ENCODE data around the gene SPRR2D.
"Not testable (repeated sequence)": the region's sequence is repeated elsewhere in the genome, so short reads cannot be mapped to it uniquely, and the experiment has no call there.

Gene SPRR2D

GRCh38 chr1:153011235-153011758, 29.6 kb downstream of the SPRR2D start:
- H3K27me3 ChIP-seq (ENCODE audit: insufficient read depth, low read length); H3K27ac ChIP-seq (ENCODE audit: low read depth, low read length); H2AFZ ChIP-seq (ENCODE audit: low read length, unreplicated experiment); H3K4me1 ChIP-seq (ENCODE audit: control insufficient read depth, insufficient read depth, low read length, unreplicated experiment); H3K79me2 ChIP-seq (ENCODE audit: control insufficient read depth, insufficient read depth, low read length, unreplicated experiment); H3K4me3 ChIP-seq (ENCODE audit: low read depth, low read length); H3K36me3 ChIP-seq (ENCODE audit: insufficient read depth, low read length): not testable (repeated sequence)

GRCh38 chr1:153001382-153001781, 39.5 kb downstream of the SPRR2D start, which contains the start of gene SPRR3:
Gene SPRR3, plus strand, starts transcription at chr1:153001749. Its CDS starts 1,272 bp downstream, at chr1:153003021.
- no peaks in the 10 kb centered on the region for H3K36me3 ChIP-seq (ENCODE audit: insufficient read depth, low read length)
- H2AFZ ChIP-seq (ENCODE audit: low read length, unreplicated experiment), result no peak within 1 kb of the TSS
- no peak within 1 kb of the TSS for H3K27ac ChIP-seq (ENCODE audit: low read depth, low read length)
- H3K79me2 ChIP-seq (ENCODE audit: control insufficient read depth, insufficient read depth, low read length, unreplicated experiment), result no peaks in the 10 kb centered on the region
- no peaks in the 10 kb centered on the region for H3K4me1 ChIP-seq (ENCODE audit: control insufficient read depth, insufficient read depth, low read length, unreplicated experiment)
- H3K27me3 ChIP-seq (ENCODE audit: insufficient read depth, low read length), result no peaks in the 10 kb centered on the region
- H3K4me3 ChIP-seq (ENCODE audit: low read depth, low read length), result no peak within 1 kb of the TSS

GRCh38 chr1:153000294-153000693, 40.6 kb downstream of the SPRR2D start:
- no peak overlapping the region for H3K27ac ChIP-seq (ENCODE audit: low read depth, low read length)

GRCh38 chr1:152999818-153000217, 41.1 kb downstream of the SPRR2D start:
- no peak overlapping the region for H3K4me3 ChIP-seq (ENCODE audit: low read depth, low read length)
- H3K27me3 ChIP-seq (ENCODE audit: insufficient read depth, low read length), result no peaks in the 10 kb centered on the region
- no peak overlapping the region for H2AFZ ChIP-seq (ENCODE audit: low read length, unreplicated experiment)
- H3K79me2 ChIP-seq (ENCODE audit: control insufficient read depth, insufficient read depth, low read length, unreplicated experiment), result no peaks in the 10 kb centered on the region
- no peak overlapping the region for H3K27ac ChIP-seq (ENCODE audit: low read depth, low read length)
- H3K4me1 ChIP-seq (ENCODE audit: control insufficient read depth, insufficient read depth, low read length, unreplicated experiment), result no peaks in the 10 kb centered on the region
- H3K36me3 ChIP-seq (ENCODE audit: insufficient read depth, low read length), result no peaks in the 10 kb centered on the region

More at GRCh38 chr1:153000294-153000693, 40.6 kb downstream of the SPRR2D start:
- no peaks in the 10 kb centered on the region for H3K36me3 ChIP-seq (ENCODE audit: insufficient read depth, low read length)
- no peaks in the 10 kb centered on the region for H3K4me1 ChIP-seq (ENCODE audit: control insufficient read depth, insufficient read depth, low read length, unreplicated experiment)
- H3K79me2 ChIP-seq (ENCODE audit: control insufficient read depth, insufficient read depth, low read length, unreplicated experiment), result no peaks in the 10 kb centered on the region
- H3K4me3 ChIP-seq (ENCODE audit: low read depth, low read length), result no peak overlapping the region
- no peaks in the 10 kb centered on the region for H3K27me3 ChIP-seq (ENCODE audit: insufficient read depth, low read length)
- H2AFZ ChIP-seq (ENCODE audit: low read length, unreplicated experiment), result no peak overlapping the region

GRCh38 chr1:152998476-152998875, 42.4 kb downstream of the SPRR2D start:
- Histone ChIP-seq H3K27me3 (ENCODE audit: insufficient read depth, low read length) (no peaks in the 10 kb centered on the region), H3K4me3 (ENCODE audit: low read depth, low read length) (no peak overlapping the region), H3K4me1 (ENCODE audit: control insufficient read depth, insufficient read depth, low read length, unreplicated experiment) (no peaks in the 10 kb centered on the region), H3K79me2 (ENCODE audit: control insufficient read depth, insufficient read depth, low read length, unreplicated experiment) (no peaks in the 10 kb centered on the region), H3K27ac (ENCODE audit: low read depth, low read length) (no peak overlapping the region), H2AFZ (ENCODE audit: low read length, unreplicated experiment) (no peak overlapping the region), H3K36me3 (ENCODE audit: insufficient read depth, low read length) (no peaks in the 10 kb centered on the region)

- H3K79me2 ChIP-seq (ENCODE audit: control insufficient read depth, insufficient read depth, low read length, unreplicated experiment), result no peaks in the 10 kb centered on the region
- H3K27ac ChIP-seq (ENCODE audit: low read depth, low read length), result no peak overlapping the region
- no peaks in the 10 kb centered on the region for H3K36me3 ChIP-seq (ENCODE audit: insufficient read depth, low read length)
- H3K4me3 ChIP-seq (ENCODE audit: low read depth, low read length), result no peak overlapping the region
- H3K27me3 ChIP-seq (ENCODE audit: insufficient read depth, low read length), result no peaks in the 10 kb centered on the region; the same call in 1 of the 2 replicates
- no peaks in the 10 kb centered on the region for H3K4me1 ChIP-seq (ENCODE audit: control insufficient read depth, insufficient read depth, low read length, unreplicated experiment)
- H2AFZ ChIP-seq (ENCODE audit: low read length, unreplicated experiment), result no peak overlapping the region
These were observed 43.0 kb downstream of the SPRR2D start for GRCh38 chr1:152997901-152998300.

GRCh38 chr1:152996633-152997400, 44.1 kb downstream of the SPRR2D start:
- H3K36me3 ChIP-seq (ENCODE audit: insufficient read depth, low read length), result no peaks in the 10 kb centered on the region
- H3K4me1 ChIP-seq (ENCODE audit: control insufficient read depth, insufficient read depth, low read length, unreplicated experiment), result no peaks in the 10 kb centered on the region
- H3K27me3 ChIP-seq (ENCODE audit: insufficient read depth, low read length), result no peaks in the 10 kb centered on the region; the same call in 1 of the 2 replicates
- H2AFZ ChIP-seq (ENCODE audit: low read length, unreplicated experiment), result no peak overlapping the region
- no peak overlapping the region for H3K4me3 ChIP-seq (ENCODE audit: low read depth, low read length)
- no peaks in the 10 kb centered on the region for H3K79me2 ChIP-seq (ENCODE audit: control insufficient read depth, insufficient read depth, low read length, unreplicated experiment)
- no peak overlapping the region for H3K27ac ChIP-seq (ENCODE audit: low read depth, low read length)

DNA sequence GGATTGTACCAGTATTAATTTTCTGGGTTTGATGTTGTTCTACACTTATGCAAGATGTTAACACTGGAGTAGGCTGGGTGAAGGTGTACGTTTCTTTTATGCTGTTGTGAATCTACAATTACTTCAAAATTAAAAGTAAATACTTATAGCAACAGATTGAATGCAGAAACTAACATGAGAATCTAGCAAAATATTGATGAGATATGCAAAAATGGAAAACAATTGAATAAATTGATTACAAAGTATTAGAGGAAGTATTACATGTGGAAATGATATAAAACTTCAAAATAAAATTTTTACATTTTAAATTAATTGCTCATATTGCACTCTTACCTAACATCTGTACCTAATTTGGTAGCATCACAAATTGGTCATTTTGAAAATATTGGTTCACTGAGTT, 45.1 kb downstream of the SPRR2D start:
- Histone ChIP-seq H3K27ac (ENCODE audit: low read depth, low read length) (no peak overlapping the region), H3K4me3 (ENCODE audit: low read depth, low read length) (no peak overlapping the region), H3K4me1 (ENCODE audit: control insufficient read depth, insufficient read depth, low read length, unreplicated experiment) (no peaks in the 10 kb centered on the region), H3K36me3 (ENCODE audit: insufficient read depth, low read length) (no peaks in the 10 kb centered on the region), H3K79me2 (ENCODE audit: control insufficient read depth, insufficient read depth, low read length, unreplicated experiment) (no peaks in the 10 kb centered on the region), H3K27me3 (ENCODE audit: insufficient read depth, low read length) (no peaks in the 10 kb centered on the region; the same call in 1 of the 2 replicates), H2AFZ (ENCODE audit: low read length, unreplicated experiment) (no peak overlapping the region)

GRCh38 chr1:152993186-152993585, 47.7 kb downstream of the SPRR2D start:
- H3K4me3 ChIP-seq (ENCODE audit: low read depth, low read length), result no peak overlapping the region

More at GRCh38 chr1:152993186-152993585, 47.7 kb downstream of the SPRR2D start:
- Histone ChIP-seq H3K4me1 (ENCODE audit: control insufficient read depth, insufficient read depth, low read length, unreplicated experiment) (no peaks in the 10 kb centered on the region), H3K27me3 (ENCODE audit: insufficient read depth, low read length) (no peaks in the 10 kb centered on the region; the same call in 1 of the 2 replicates), H3K36me3 (ENCODE audit: insufficient read depth, low read length) (no peaks in the 10 kb centered on the region), H3K27ac (ENCODE audit: low read depth, low read length) (no peak overlapping the region), H2AFZ (ENCODE audit: low read length, unreplicated experiment) (no peak overlapping the region), H3K79me2 (ENCODE audit: control insufficient read depth, insufficient read depth, low read length, unreplicated experiment) (no peaks in the 10 kb centered on the region)
